Activated T-cell treated with anti-CD3 and anti-CD28 coated beads, Interleukin-2, amount 50 U/mL, for 1 hour (primary cell): ENCODE measurements around the gene SNRNP70.
"Not testable (repeated sequence)": the region's sequence is repeated elsewhere in the genome, so short reads cannot be mapped to it uniquely, and the experiment has no call there.

Experiments used
- DNase-seq: peaks from one replicate; pipeline ENCODE4 v3.0.0-alpha.2; 2020

SNRNP70 gene

DNA sequence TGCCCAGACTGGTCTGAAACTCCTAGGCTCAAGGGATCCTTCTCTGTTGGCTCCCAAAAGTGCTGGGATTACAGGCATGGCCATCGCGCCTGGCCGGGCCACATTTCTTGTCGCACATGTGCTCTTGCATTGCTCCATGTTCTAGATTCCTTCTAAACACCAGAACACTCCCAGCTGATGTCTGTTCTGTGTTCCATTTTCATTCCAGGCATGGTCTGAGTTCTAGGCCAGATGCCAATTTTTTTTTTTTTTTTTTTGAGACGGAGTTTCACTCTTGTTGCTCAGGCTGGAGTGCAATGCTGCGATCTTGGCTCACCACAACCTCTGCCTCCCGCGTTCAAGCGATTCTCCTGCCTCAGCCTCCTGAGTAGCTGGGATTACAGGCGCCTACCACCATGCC, 36.6 kb downstream of the SNRNP70 start:
- DNase-seq, result not testable (repeated sequence)

DNA sequence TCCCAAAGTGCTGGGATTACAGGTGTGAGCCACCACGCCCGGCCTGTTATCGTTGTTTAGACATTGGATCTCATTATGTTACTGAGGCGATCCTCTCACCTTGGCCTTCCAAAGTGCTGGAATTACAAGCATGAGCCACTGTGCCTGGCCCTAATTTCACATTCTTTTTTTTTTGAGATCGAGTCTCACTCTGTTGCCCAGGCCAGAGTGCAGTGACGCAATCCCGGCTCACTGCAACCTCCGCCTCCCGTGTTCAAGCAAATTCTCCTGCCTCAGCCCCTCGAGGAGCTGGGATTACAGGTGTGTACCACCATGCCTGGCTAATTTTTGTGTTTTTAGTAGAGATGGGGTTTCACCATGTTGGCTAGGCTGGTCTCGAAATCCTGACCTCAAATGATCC, 38.0 kb downstream of the SNRNP70 start:
- not testable (repeated sequence) for DNase-seq

DNA sequence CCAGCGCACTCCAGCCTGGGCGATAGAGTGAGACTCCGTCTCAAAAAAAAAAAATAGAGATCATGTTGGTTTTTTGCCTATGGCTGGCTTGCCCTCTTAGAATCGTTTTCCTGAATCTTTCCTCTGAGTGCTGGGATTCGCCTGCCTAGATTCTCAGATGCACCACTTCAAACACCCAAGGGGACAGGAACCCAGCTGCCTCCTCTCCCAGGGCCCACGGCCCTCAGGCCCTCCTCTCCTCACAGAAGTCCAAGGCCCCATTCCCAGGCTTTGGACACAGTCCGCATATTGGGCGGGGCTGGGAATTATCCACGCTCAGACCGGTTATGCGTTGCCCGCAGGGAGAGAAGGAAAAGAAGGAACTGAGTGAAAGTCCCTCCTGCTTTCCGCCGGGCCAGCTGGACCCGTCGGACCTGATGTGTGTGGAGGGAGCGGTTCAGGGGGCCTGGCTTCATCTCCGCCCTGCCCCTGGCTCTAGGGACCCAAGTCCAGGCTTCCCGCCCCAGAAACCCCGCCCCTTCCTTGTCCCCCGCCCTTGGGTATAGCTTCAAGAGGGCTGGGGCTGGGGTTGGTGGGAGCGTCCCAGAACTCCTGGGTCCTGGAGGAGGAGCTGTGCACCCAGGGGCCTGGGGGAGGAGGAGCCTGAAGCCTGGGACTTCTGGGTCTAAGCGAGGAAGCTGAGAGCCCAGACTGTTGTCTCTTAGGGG, 39.9 kb downstream of the SNRNP70 start:
- no peak for DNase-seq

- DNase-seq, result no peak
Measured at GRCh38 chr19:49126575-49126974, 41.3 kb downstream of the SNRNP70 start.

GRCh38 chr19:49127225-49127624, 42.0 kb downstream of the SNRNP70 start:
- not testable (repeated sequence) for DNase-seq

DNA sequence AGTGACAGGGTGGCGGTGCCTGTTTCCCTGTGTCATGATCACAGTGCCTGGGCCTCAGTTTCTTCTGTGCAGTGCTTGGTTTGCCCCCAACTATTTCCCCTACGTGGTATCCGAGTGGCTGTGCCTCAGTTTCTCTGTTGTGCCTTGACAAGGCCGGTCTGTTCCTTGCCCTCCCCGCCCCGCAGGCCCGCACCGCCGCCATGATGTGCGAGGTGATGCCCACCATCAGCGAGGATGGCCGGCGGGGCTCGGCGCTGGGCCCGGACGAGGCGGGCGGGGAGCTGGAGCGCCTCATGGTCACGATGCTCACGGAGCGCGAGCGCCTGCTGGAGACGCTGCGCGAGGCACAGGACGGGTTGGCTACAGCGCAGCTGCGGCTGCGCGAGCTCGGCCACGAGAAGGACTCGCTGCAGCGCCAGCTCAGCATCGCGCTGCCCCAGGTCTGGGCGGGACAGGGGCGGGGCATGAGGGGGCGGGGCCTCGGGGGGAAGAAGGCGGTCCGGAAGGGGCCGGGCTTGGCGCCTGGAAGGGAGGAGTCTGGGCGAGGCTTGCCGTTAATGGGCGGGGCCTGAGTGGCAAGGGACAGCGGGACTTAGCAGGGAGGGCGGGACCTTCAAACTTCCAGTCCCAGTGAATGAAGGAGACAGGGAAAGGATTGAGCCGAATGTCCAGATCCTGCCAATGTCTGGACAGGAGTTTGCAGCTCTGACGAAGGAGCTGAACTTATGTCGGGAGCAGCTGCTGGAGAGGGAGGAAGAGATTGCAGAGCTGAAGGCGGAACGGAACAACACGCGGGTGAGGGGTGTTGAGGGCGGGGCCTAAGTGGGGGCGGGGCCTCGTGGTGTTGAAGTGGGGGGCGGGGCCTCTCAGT, 42.7 kb downstream of the SNRNP70 start:
- peak; percentile 96 for DNase-seq

- DNase-seq, result no peak
Measured at GRCh38 chr19:49128545-49129237, 43.4 kb downstream of the SNRNP70 start.

DNA sequence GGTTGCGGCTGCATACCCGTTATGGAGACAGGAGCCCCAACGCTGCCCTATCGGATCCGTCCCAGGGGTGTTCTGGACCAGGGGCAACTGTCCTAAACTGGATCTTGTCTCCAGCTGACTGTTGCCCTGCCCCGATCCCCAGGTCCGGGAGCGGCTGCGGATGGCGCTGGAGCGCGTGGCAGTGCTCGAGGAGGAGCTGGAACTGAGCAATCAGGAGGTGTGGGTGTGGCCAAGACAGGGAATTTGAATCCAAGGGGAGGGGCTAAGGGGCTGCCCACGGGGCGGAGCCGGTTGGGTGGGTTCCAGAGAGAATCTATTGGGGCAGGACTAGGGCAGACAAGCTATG, 44.0 kb downstream of the SNRNP70 start:
- no peak for DNase-seq

- DNase-seq, result no peak
Measured at GRCh38 chr19:49130325-49130724, 45.1 kb downstream of the SNRNP70 start.

GRCh38 chr19:49132974-49133609, 47.8 kb downstream of the SNRNP70 start:
- peak; percentile 62 for DNase-seq

- peak; percentile 70 for DNase-seq
Measured at GRCh38 chr19:49133621-49134454, 48.6 kb downstream of the SNRNP70 start.

DNA sequence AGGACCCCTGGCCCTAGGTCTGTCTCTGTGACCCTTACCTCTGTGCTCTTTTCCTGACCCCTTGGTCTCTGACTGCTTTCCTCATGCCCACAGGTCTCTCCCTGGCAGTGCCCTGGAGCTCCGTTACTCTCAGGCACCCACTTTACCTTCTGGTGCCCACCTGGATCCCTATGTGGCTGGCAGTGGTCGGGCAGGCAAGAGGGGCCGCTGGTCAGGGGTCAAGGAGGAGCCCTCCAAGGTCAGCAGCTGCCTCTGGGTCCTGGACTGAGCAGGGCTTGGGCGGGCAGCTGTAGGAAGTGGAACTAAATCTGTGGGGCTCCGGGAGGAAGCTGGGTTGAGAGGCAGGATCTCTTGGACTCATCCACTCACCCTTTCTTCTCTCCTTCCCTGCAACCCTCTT, 50.4 kb downstream of the SNRNP70 start:
- DNase-seq, result no peak

DNA sequence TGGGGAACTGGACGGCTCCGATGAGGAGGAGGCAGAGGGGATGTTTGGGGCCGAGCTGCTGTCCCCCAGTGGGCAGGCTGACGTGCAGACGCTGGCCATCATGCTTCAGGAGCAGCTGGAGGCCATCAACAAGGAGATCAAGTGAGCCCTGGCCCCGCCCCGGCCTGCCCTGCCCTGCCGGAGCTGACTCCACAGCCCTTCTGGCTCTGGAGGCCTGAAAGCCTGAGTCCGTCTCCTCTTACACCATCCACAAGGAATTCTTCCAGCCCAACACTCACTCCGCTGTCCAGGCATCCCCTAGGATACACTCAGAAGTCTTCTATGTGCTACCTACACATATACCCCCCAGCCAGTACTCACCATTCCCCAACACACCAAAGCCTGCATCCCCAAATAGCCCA, 51.5 kb downstream of the SNRNP70 start:
- no peak for DNase-seq

GRCh38 chr19:49140951-49141350, 55.7 kb downstream of the SNRNP70 start:
- no peak for DNase-seq

DNA sequence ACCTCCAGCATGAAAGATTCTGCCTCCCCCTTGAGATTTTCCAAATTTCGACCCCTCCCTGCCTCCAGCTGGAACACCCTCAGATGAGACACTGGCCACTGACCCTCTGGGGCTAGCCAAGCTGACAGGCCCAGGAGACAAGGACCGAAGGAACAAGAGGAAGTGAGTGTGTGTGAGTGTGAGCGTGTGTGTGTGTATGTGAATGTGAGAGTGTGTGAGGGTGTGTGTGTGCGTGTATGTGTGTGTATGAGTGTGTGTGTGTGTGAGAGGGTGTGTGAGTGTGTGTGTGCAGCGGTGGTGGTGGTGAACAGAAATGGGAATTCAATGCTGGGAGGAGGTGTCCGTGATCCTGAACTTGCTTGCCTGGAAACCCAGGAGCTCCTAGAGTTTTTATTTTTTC, 56.1 kb downstream of the SNRNP70 start:
- DNase-seq, result no peak

DNA sequence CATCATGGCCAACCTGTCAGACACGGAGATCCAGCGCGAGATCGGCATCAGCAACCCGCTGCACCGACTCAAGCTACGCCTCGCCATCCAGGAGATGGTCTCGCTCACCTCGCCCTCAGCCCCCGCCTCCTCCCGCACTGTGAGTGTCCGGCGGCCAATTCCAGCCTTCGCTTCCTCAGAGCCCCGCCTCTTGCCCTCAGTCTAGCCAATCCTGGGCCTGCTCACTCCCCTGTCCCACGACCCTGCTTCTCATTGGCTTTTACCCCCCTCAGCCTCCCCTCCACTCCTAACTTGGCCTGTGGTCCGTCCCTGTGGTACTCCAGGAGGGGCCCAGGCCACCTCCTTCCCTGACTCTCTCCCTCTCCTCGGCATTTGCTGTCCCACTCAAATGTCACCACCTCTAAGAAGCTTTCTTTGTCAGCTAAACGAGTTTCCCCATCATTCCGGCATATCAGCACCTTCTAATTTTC, 57.6 kb downstream of the SNRNP70 start:
- peak; percentile 57 for DNase-seq

GRCh38 chr19:49145573-49146407, 60.5 kb downstream of the SNRNP70 start:
- peak; percentile 84 for DNase-seq

GRCh38 chr19:49146408-49146770, 61.1 kb downstream of the SNRNP70 start:
- not testable (repeated sequence) for DNase-seq

DNA sequence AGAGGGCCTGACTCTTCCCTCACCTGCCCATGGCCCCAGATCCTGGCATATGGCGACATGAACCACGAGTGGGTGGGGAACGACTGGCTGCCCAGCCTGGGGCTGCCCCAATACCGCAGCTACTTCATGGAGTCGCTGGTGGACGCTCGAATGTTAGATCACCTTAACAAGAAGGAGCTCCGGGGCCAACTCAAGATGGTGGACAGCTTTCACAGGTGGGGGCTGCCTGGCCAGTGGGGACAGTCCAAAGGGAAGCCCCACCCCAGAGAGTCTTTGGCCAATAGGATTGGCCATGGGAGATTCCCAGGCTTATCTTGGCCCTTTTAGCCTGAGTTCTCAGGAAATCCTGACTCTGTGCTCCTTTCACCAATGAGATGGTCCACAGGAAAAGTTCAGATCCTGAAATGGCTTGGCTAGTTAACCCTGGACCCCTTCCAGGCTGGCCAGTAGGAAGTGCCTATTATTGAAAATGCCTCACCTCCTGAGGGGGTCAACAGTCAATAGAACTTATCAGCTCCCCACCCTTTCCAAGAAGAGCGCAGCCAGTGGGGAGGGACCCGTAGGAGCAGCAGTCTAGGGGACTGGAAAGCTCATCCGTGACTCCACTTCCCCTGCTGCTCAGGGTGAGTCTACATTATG, 62.9 kb downstream of the SNRNP70 start:
- DNase-seq, result no peak

DNA sequence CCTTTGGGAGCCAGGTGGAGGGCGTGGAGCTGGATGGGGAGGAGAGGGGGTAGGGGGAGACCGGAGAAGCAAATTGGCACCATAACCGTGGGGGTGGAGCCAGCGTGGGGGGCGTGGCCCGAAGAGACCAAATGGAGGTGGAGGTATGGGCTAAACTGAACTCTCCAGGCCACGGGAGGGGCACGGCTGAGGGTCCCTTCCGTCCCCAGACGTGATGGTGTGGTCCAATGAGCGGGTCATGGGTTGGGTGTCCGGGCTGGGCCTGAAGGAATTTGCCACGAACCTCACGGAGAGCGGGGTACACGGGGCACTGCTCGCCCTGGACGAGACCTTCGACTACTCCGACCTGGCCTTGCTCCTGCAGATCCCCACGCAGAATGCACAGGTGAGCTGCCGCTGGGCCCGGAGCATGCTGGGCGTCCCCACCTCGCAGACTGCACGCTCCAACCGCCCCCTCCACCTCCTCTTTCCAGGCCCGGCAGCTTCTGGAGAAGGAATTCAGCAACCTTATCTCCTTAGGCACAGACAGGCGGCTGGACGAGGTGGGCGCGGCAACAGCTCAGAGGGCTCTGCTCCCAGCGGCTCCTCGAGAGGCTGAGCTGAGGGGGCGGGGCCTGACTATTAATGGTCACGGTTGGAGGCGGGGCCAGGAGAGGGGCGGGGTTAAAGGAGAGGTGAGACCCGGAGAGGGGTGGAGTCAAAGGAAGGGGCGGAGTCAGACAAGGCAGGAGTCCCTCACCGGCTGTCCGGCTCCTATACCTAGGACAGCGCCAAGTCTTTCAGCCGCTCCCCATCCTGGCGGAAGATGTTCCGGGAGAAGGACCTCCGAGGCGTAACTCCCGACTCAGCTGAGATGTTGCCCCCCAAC, 63.8 kb downstream of the SNRNP70 start:
- DNase-seq, result peak; percentile 76
